K562 (cell line): ENCODE results near the gene GNAT1. TPM values are rescaled to one million over a fixed set of nuclear protein-coding genes. Genes with fewer than 3 reads are reported as not detected.

Experiments
- ATAC-seq: fragments of 200-7000 bp; cut with Tn5 transposase; 3 replicates; pipeline ENCODE4 v1.9.1; 2020; ENCODE audit warnings: moderate library complexity
- BruUV-seq: library from RNA; stranded (reverse); fragments of 400-500 nt; replicated peaks from 2 replicates; lab custom pipeline; 2021; lab: Mats Ljungman, UMichigan
- CTCF ChIA-PET: fragments of 300-600 bp; formaldehyde crosslinking; extraction: SDS; loops from one replicate; lab custom pipeline; 2021; ENCODE audit warnings: low intra/inter-chr PET ratio; lab: Yijun Ruan, JAX
- POLR2A ChIA-PET: fragments of 300-600, 350-650 bp; sonication (Branson Sonifier 250); formaldehyde crosslinking; extraction: SDS; loops from one replicate; lab custom pipeline; 2021; ENCODE audit warnings: antibody characterized with exemption, inconsistent platforms; lab: Yijun Ruan, JAX
- DNase-seq, 4 experiments: peaks; one replicate each; pipeline versions ENCODE4 v3.0.0 to v3.0.0-alpha.2; 2011 to 2018; ENCODE audit warnings: low spot score in 3 of 4, mixed read lengths in 3 of 4; ENCODE audit errors: extremely low read depth in 1 of 4
- FAIRE-seq: peaks from 2 replicates; lab custom pipeline; 2011; peaks lifted over from hg19 to GRCh38; lab: Jason Lieb, UNC
- H2AFZ ChIP-seq: 2 replicates; pipeline ENCODE4 v1.6.0; 2011; ENCODE audit warnings: low read depth, low read length, control low read depth, inconsistent platforms
- H3K27ac ChIP-seq: fragments of 200-600 bp; 3 replicates; pipeline ENCODE4 v1.8.0; 2011; ENCODE audit warnings: low read depth, mild to moderate bottlenecking, control low read depth, inconsistent platforms, low read length, moderate library complexity, mixed read lengths; ENCODE audit errors: extremely low read depth
- H3K27me3 ChIP-seq, 2 experiments: fragments of 300-600 bp in 1 of 2; 2 replicates in 1 of 2; 3 replicates in 1 of 2; pipeline versions ENCODE4 v1.6.0 to v1.8.0; 2011; ENCODE audit warnings: inconsistent platforms in 2 of 2, low read length in 2 of 2, mild to moderate bottlenecking in 1 of 2, mixed read lengths in 1 of 2, moderate library complexity in 1 of 2; ENCODE audit not compliant: control insufficient read depth in 2 of 2, insufficient read depth in 2 of 2
- H3K36me3 ChIP-seq: fragments of 300-600 bp; 3 replicates; pipeline ENCODE4 v1.8.0; 2011; ENCODE audit warnings: mild to moderate bottlenecking, low read length, inconsistent platforms; ENCODE audit not compliant: control insufficient read depth, insufficient read depth
- H3K4me1 ChIP-seq, 2 experiments: fragments of 200-600 bp in 1 of 2; replicated peaks in 1 of 2; 2 replicates in 1 of 2; 3 replicates in 1 of 2; pipeline versions ENCODE4 v1.5.1 to v1.8.0; 2011; ENCODE audit warnings: inconsistent platforms in 2 of 2, low read length in 2 of 2, mild to moderate bottlenecking in 1 of 2, mixed read lengths in 1 of 2, moderate library complexity in 1 of 2; ENCODE audit not compliant: control insufficient read depth in 2 of 2, insufficient read depth in 2 of 2
- H3K4me2 ChIP-seq: 2 replicates; pipeline ENCODE4 v1.6.1; 2011; ENCODE audit warnings: low read length, control low read depth, inconsistent platforms, mixed read lengths; ENCODE audit not compliant: insufficient read depth
- H3K4me3 ChIP-seq: fragments of 200-600 bp; sonication (generic), shearing (Covaris generic); 2 replicates; pipeline ENCODE4 v1.5.1; 2016; ENCODE audit warnings: control low read depth, inconsistent platforms
- H3K79me2 ChIP-seq: fragments of 200-600 bp; 3 replicates; pipeline ENCODE4 v1.8.0; 2011; ENCODE audit warnings: low read length, inconsistent platforms; ENCODE audit not compliant: control insufficient read depth, insufficient read depth
- H3K9ac ChIP-seq, 2 experiments: 2 replicates each; pipeline versions ENCODE4 v1.6.0 to v1.6.1; 2011; ENCODE audit warnings: low read depth in 2 of 2, low read length in 2 of 2, control low read depth in 1 of 2, inconsistent platforms in 1 of 2, mild to moderate bottlenecking in 1 of 2, mixed read lengths in 1 of 2; ENCODE audit not compliant: insufficient read depth in 1 of 2
- H3K9me1 ChIP-seq: one replicate; pipeline ENCODE4 v1.6.0; 2011; ENCODE audit warnings: inconsistent platforms, mild to moderate bottlenecking, low read length, moderate library complexity; ENCODE audit not compliant: control insufficient read depth, insufficient read depth
- H3K9me3 ChIP-seq: replicated peaks from 2 replicates; pipeline ENCODE4 v1.5.1; 2011; ENCODE audit warnings: low read depth, low read length, inconsistent platforms; ENCODE audit not compliant: control insufficient read depth, insufficient read depth
- H4K20me1 ChIP-seq: replicated peaks from 2 replicates; pipeline ENCODE4 v1.6.1; 2011; ENCODE audit warnings: low read length, inconsistent platforms, mixed read lengths; ENCODE audit not compliant: control insufficient read depth, insufficient read depth
- MEIS2 ChIP-seq: fragments of 450-650 bp; IDR thresholded peaks from 2 replicates; pipeline ENCODE4 v1.6.1; 2014; ENCODE audit warnings: mild to moderate bottlenecking; ENCODE audit not compliant: partially characterized antibody
- WGBS: fragments of 100-300 bp; shearing (Covaris generic); methylation state at CpG from one replicate; pipeline ENCODE4 v1.1.6; 2016; ENCODE audit warnings: low coverage, mixed read lengths; ENCODE audit not compliant: insufficient coverage; ENCODE audit errors: missing lambda C conversion rate; 5-methylcytosine and 5-hydroxymethylcytosine counted together
- in situ Hi-C: fragments of 300-500 bp; cut with MboI; formaldehyde crosslinking; loops from 4 replicates; pipeline ENCODE4 v1.15.0; 2018; ENCODE audit warnings: inconsistent platforms, mixed read lengths
- intact Hi-C: fragments of 100-400 bp; cut with micrococcal nuclease; formaldehyde crosslinking; loops from 2 replicates; pipeline ENCODE4 v1.14.2; 2022
- polyA plus RNA-seq, 8 experiments: library from polyadenylated mRNA; depleted of rRNA in 4 of 8; stranded (reverse) in 5 of 8; unstranded in 3 of 8; fragments of >200 nt; fragmentation: Nextera tagmentation in 2 of 8; fragmentation: Illumina TruSeq in 1 of 8; extraction: Ambion mirVana in 2 of 8; extraction: Trizol in 1 of 8; gene quantifications; 2 replicates each; pipeline versions ENCODE4 v1.2.1 to v1.2.3, GENCODE V29; 2011 to 2014; ENCODE audit warnings: inconsistent platforms in 1 of 8, missing spikeins in 1 of 8
- total RNA-seq, 7 experiments: library from RNA; depleted of rRNA in 6 of 7; stranded (reverse); fragments of >200 nt in 6 of 7; fragmentation: Illumina TruSeq in 2 of 7; extraction: Trizol in 2 of 7; gene quantifications; 2 replicates each; pipeline versions ENCODE4 v1.2.1 to v1.2.3, GENCODE V29; 2011 to 2021; ENCODE audit warnings: low replicate concordance in 1 of 7
- TF ChIP-seq, protein P1 (sequence below), 2 experiments: fragments of 450-650 bp; formaldehyde crosslinking in 1 of 2; IDR thresholded peaks; 2 replicates each; pipeline versions ENCODE4 v1.4.0 to v1.6.1; 2014 to 2020; ENCODE audit warnings: mild to moderate bottlenecking in 2 of 2, borderline replicate concordance in 1 of 2, low read depth in 1 of 2
- TF ChIP-seq, protein P2 (sequence below): fragments of 200-800 bp; sonication (Bioruptor generic); IDR thresholded peaks from 2 replicates; pipeline ENCODE4 v1.6.1; 2017; ENCODE audit warnings: missing genetic modification characterization, missing compliant biosample characterization
- TF ChIP-seq, protein P3 (sequence below): sonication (generic); IDR thresholded peaks from 2 replicates; pipeline ENCODE4 v1.6.1; 2016
- TF ChIP-seq, protein P4 (sequence below): conservative IDR thresholded peaks from 2 replicates; pipeline ENCODE4 v1.6.1; 2011; ENCODE audit warnings: low read depth, mild to moderate bottlenecking, low read length; ENCODE audit not compliant: control insufficient read depth

GNAT1 gene
- total and polyA plus RNA-seq, 9 of the 15 experiments (the other 6 are each of a cell fraction or from before 2014, with no cell fraction given): not detected

DNA sequence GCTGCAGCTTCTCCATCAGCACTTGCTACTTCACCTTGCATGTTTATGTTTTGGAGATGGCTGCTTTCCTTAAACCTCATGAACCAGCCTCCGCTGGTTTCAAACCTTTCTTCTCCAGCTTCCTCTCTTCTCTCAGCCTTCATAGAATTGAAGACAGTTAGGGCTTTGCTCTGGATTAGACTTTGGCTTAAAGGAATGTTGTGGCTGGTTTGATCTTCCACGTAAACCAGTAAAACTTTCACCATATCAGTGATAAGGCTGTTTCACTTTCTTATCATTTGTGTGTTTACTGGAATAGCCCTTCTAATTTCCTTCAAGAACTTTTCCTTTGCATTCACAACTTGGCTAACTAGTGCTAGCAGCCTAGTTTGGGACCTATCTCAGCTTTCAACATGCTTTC, 11.7 kb upstream of the GNAT1 start:
- TF ChIP-seq, protein P1, sequence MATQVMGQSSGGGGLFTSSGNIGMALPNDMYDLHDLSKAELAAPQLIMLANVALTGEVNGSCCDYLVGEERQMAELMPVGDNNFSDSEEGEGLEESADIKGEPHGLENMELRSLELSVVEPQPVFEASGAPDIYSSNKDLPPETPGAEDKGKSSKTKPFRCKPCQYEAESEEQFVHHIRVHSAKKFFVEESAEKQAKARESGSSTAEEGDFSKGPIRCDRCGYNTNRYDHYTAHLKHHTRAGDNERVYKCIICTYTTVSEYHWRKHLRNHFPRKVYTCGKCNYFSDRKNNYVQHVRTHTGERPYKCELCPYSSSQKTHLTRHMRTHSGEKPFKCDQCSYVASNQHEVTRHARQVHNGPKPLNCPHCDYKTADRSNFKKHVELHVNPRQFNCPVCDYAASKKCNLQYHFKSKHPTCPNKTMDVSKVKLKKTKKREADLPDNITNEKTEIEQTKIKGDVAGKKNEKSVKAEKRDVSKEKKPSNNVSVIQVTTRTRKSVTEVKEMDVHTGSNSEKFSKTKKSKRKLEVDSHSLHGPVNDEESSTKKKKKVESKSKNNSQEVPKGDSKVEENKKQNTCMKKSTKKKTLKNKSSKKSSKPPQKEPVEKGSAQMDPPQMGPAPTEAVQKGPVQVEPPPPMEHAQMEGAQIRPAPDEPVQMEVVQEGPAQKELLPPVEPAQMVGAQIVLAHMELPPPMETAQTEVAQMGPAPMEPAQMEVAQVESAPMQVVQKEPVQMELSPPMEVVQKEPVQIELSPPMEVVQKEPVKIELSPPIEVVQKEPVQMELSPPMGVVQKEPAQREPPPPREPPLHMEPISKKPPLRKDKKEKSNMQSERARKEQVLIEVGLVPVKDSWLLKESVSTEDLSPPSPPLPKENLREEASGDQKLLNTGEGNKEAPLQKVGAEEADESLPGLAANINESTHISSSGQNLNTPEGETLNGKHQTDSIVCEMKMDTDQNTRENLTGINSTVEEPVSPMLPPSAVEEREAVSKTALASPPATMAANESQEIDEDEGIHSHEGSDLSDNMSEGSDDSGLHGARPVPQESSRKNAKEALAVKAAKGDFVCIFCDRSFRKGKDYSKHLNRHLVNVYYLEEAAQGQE (IDR thresholded peaks at IDR 0.05; ENCODE audit: borderline replicate concordance): 0 out of 2 replicates have a peak, but pooled peaks have one; percentile 5
- TF ChIP-seq, protein P1 (CRISPR knock-in tag; IDR thresholded peaks at IDR 0.05; ENCODE audit: low read depth): no peak
- TF ChIP-seq, protein P2, sequence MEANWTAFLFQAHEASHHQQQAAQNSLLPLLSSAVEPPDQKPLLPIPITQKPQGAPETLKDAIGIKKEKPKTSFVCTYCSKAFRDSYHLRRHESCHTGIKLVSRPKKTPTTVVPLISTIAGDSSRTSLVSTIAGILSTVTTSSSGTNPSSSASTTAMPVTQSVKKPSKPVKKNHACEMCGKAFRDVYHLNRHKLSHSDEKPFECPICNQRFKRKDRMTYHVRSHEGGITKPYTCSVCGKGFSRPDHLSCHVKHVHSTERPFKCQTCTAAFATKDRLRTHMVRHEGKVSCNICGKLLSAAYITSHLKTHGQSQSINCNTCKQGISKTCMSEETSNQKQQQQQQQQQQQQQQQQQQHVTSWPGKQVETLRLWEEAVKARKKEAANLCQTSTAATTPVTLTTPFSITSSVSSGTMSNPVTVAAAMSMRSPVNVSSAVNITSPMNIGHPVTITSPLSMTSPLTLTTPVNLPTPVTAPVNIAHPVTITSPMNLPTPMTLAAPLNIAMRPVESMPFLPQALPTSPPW (CRISPR knock-in tag): no peak
- TF ChIP-seq MEIS2: peak; percentile 32
- TF ChIP-seq, protein P3, sequence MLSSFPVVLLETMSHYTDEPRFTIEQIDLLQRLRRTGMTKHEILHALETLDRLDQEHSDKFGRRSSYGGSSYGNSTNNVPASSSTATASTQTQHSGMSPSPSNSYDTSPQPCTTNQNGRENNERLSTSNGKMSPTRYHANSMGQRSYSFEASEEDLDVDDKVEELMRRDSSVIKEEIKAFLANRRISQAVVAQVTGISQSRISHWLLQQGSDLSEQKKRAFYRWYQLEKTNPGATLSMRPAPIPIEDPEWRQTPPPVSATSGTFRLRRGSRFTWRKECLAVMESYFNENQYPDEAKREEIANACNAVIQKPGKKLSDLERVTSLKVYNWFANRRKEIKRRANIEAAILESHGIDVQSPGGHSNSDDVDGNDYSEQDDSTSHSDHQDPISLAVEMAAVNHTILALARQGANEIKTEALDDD: peak; percentile 38; the same call in 1 of the 2 replicates
- TF ChIP-seq, protein P4, sequence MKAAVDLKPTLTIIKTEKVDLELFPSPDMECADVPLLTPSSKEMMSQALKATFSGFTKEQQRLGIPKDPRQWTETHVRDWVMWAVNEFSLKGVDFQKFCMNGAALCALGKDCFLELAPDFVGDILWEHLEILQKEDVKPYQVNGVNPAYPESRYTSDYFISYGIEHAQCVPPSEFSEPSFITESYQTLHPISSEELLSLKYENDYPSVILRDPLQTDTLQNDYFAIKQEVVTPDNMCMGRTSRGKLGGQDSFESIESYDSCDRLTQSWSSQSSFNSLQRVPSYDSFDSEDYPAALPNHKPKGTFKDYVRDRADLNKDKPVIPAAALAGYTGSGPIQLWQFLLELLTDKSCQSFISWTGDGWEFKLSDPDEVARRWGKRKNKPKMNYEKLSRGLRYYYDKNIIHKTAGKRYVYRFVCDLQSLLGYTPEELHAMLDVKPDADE: no peak
- FAIRE-seq (peak; percentile 72), ATAC-seq (no peak), DNase-seq (no peak)
- in situ Hi-C loops: loop anchor here (5.0 kb wide), 1 partner anchor 57 kb away; no protein-coding TSS in a partner anchor
- WGBS: 0% methylated on average over 2 of the region's 2 CpGs
- H3K9me3 ChIP-seq: no peaks in the 10 kb centered on the region
- H2AFZ ChIP-seq: no peak overlapping the region
- H3K27me3 ChIP-seq: no peaks in the 10 kb centered on the region
- peaks cover 0 to 29% of the 10 kb centered on the region in 2 experiments; a peak in 3 of 5 replicates for H3K4me1 ChIP-seq
- no peak overlapping the region for H3K9ac ChIP-seq
- no peak overlapping the region for H3K4me3 ChIP-seq
- CTCF ChIA-PET: no interaction called here
- intact Hi-C loops: no loop called here
- H3K4me2 ChIP-seq: no peak overlapping the region
- BruUV-seq: no TSS peak
- no peaks in the 10 kb centered on the region for H3K9me1 ChIP-seq
- H3K79me2 ChIP-seq: no peaks in the 10 kb centered on the region
- no peak overlapping the region for H3K27ac ChIP-seq
- no peaks in the 10 kb centered on the region for H4K20me1 ChIP-seq
- no peaks in the 10 kb centered on the region for H3K36me3 ChIP-seq
- POLR2A ChIA-PET: interaction anchor here (1.0 kb wide), 1 partner anchor 12 kb away, joined by 5 read pairs; the partner anchor contains the start of gene GNAT1
